ENCODE measurements around the gene FAU.

Gene FAU

GRCh38 chr11:65087827-65088226, 34.1 kb downstream of the FAU start:
- Histone ChIP-seq H3K27ac (no peak overlapping the region), H3K4me3 (no peak overlapping the region)
- TF ChIP-seq, protein P1, sequence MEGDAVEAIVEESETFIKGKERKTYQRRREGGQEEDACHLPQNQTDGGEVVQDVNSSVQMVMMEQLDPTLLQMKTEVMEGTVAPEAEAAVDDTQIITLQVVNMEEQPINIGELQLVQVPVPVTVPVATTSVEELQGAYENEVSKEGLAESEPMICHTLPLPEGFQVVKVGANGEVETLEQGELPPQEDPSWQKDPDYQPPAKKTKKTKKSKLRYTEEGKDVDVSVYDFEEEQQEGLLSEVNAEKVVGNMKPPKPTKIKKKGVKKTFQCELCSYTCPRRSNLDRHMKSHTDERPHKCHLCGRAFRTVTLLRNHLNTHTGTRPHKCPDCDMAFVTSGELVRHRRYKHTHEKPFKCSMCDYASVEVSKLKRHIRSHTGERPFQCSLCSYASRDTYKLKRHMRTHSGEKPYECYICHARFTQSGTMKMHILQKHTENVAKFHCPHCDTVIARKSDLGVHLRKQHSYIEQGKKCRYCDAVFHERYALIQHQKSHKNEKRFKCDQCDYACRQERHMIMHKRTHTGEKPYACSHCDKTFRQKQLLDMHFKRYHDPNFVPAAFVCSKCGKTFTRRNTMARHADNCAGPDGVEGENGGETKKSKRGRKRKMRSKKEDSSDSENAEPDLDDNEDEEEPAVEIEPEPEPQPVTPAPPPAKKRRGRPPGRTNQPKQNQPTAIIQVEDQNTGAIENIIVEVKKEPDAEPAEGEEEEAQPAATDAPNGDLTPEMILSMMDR (IDR thresholded peaks at IDR 0.05): no peak
- no peak for DNase-seq (ENCODE audit: low spot score)

DNA sequence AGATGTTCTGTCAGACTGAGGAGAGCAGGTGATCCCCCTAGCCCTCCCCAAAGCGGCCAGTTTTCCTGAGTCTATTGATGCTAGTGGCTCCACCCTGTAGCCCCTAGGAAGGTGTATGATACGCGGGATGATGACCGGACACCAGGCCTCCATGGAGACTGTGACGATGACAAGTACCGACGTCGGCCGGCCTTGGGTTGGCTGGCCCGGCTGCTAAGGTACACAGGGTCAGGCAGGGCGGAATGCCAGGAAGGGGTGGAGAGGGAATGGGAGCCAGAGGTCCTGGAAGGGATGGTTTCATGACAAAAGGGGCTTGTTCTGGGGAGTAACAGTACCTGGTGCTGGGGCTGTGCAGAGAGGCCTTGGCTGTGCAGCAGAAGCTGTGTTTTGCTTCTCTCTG, 34.7 kb downstream of the FAU start:
- DNase-seq (ENCODE audit: low spot score): no peak
- H3K27ac ChIP-seq: no peak overlapping the region
- TF ChIP-seq, protein P1 (IDR thresholded peaks at IDR 0.05): no peak
- H3K4me3 ChIP-seq: no peak overlapping the region

DNA sequence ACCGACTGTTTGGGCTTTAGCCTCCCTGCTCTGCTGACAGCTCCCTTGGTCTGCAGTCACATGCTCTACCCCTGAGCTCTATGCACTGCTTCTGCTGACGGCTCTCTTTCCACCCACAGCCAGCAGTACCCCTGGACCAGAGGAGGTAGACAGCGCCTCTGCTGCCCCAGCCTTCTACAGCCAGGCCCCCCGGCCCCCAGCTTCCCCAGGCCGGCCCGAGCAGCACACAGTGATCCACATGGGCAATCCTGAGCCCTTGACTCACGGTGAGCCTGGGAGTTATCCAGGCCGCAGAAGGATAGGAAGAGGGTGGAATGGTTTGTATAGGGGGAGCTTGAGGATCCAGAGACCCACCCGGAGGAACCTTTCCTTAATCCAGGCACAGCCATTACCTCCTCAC, 35.1 kb downstream of the FAU start:
- TF ChIP-seq, protein P1 (IDR thresholded peaks at IDR 0.05): no peak
- no peak for DNase-seq (ENCODE audit: low spot score)
- no peak overlapping the region for H3K4me3 ChIP-seq
- no peak overlapping the region for H3K27ac ChIP-seq

- H3K4me3 ChIP-seq: no peak overlapping the region
- no peak overlapping the region for H3K27ac ChIP-seq
- DNase-seq (ENCODE audit: low spot score): no peak
- TF ChIP-seq, protein P1 (IDR thresholded peaks at IDR 0.05): no peak
Observed at GRCh38 chr11:65085446-65085845, 36.5 kb downstream of the FAU start.

DNA sequence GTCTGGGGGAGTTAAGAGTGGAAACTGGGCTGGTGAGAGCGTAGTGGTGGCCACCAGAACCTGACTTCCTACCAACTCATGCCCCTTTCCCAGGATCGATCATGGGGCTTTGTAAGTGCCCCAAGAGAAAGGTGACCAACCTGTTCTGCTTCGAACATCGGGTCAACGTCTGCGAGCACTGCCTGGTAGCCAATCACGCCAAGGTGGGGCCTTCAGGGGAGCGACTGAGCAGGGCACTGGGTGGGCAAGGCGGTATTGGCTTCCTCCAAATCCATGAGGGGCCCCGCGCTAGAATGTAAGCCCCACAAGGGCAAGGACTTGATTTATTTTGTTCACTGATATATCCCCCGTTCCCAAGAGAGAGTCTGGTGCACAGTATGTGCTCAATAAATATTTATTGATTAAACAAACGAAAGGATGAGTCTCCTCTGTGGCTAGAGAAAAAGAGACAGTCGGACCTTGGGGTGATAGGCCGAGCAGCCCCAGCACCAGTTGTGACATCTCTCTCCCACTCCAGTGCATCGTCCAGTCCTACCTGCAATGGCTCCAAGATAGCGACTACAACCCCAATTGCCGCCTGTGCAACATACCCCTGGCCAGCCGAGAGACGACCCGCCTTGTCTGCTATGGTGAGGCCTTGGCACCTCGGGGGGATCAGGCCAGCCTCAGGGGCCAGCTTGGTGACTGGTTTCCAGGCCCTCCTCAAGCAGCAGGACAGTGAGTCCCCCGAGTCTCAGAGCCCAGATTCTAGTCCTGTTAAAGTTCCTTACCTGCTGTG, 37.1 kb downstream of the FAU start:
- Histone ChIP-seq H3K4me3 (peak overlapping the region; percentile 85), H3K27ac (peak overlapping the region; percentile 94 to 97)
- DNase-seq (ENCODE audit: low spot score): no peak
- TF ChIP-seq, protein P1 (IDR thresholded peaks at IDR 0.05): no peak

GRCh38 chr11:65083834-65084597, 37.9 kb downstream of the FAU start, which contains the start of the genes CDCA5 and ZFPL1:
TSS of gene CDCA5 (minus strand) at chr11:65084040. CDS start at chr11:65083978, 62 bp downstream.
TSS of gene ZFPL1 (plus strand) at chr11:65084222. CDS start at chr11:65084699, 477 bp downstream.
- TF ChIP-seq, protein P1 (IDR thresholded peaks at IDR 0.05): no peak
- DNase-seq (ENCODE audit: low spot score): peak; percentile 94
- peak within 1 kb of the TSS; percentile 94 to 97 for H3K27ac ChIP-seq
- H3K4me3 ChIP-seq: peak within 1 kb of the TSS; percentile 85
